PFSK-1 (cell line): ENCODE results near the gene ADM2.

Source experiments
- POLR2AphosphoS5 ChIP-seq: IDR thresholded peaks from 2 replicates; pipeline ENCODE4 v1.6.1; 2012; ENCODE audit warnings: low read depth, mild to moderate bottlenecking, control low read depth, low read length, moderate library complexity
- REST ChIP-seq, 2 experiments: IDR thresholded peaks; 2 replicates each; pipeline versions ENCODE4 v1.6.1 to v1.8.0; 2011 to 2012; ENCODE audit warnings: low read depth in 2 of 2, low read length in 2 of 2, control low read depth in 1 of 2, inconsistent platforms in 1 of 2, mild to moderate bottlenecking in 1 of 2, moderate library complexity in 1 of 2; ENCODE audit not compliant: insufficient read depth in 1 of 2
- SIN3A ChIP-seq: IDR thresholded peaks from 2 replicates; pipeline ENCODE4 v1.6.1; 2012; ENCODE audit warnings: mild to moderate bottlenecking, low read length, moderate library complexity, borderline replicate concordance; ENCODE audit not compliant: insufficient read depth
- TAF1 ChIP-seq: IDR thresholded peaks from 2 replicates; pipeline ENCODE4 v1.6.1; 2012; ENCODE audit warnings: low read length, control low read depth, borderline replicate concordance; ENCODE audit not compliant: insufficient read depth

- TF ChIP-seq REST (IDR thresholded peaks at IDR 0.05; ENCODE audit: insufficient read depth in 1 of 2, low read depth in 2 of 2, low read length in 2 of 2) (no peak), POLR2AphosphoS5 (no peak), SIN3A (no peak), TAF1 (no peak)
Observed at GRCh38 chr22:50437511-50438304, 43.6 kb upstream of the ADM2 start.
